ENCODE measurements around the gene REPIN1.

DNA sequence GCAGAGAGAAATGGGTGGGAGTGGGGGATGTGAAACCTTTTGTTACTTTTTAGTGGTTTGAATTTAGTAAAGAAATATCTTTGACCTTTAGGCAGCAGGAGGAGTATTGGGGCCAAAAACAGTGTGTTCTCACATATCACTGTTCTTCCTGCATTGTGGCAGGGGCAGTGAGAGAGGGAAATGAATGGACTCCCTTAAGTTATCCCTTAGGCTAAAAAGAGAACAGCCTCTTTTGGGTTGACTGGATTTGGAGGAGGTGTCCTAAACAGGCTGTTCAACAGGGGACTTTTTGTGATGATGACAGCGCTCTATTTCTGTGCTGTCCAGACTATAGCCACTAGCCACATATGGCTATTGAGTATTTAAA lies 32.8 kb downstream of the REPIN1 start:
- TF ChIP-seq, protein P1, sequence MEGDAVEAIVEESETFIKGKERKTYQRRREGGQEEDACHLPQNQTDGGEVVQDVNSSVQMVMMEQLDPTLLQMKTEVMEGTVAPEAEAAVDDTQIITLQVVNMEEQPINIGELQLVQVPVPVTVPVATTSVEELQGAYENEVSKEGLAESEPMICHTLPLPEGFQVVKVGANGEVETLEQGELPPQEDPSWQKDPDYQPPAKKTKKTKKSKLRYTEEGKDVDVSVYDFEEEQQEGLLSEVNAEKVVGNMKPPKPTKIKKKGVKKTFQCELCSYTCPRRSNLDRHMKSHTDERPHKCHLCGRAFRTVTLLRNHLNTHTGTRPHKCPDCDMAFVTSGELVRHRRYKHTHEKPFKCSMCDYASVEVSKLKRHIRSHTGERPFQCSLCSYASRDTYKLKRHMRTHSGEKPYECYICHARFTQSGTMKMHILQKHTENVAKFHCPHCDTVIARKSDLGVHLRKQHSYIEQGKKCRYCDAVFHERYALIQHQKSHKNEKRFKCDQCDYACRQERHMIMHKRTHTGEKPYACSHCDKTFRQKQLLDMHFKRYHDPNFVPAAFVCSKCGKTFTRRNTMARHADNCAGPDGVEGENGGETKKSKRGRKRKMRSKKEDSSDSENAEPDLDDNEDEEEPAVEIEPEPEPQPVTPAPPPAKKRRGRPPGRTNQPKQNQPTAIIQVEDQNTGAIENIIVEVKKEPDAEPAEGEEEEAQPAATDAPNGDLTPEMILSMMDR (IDR thresholded peaks at IDR 0.05 in 4 of 5, conservative IDR thresholded peaks at IDR 0.05 in 1 of 5) = no peak
- TF ChIP-seq POLR2A (IDR thresholded peaks at IDR 0.05) = no peak

Data from gastrocnemius medialis (tissue), 4 donors.